HL-60/S4 treated with phorbol 12-myristate 13-acetate at 8.2 ng/mL for 4 days and 3 days (cell line): ENCODE results near the gene MYCN.
"Not testable (repeated sequence)": the region's sequence is repeated elsewhere in the genome, so short reads cannot be mapped to it uniquely, and the experiment has no call there.

Source experiments
- in situ Hi-C: fragments of 300-500 bp; cut with MboI; formaldehyde crosslinking; loops from 2 replicates; pipeline ENCODE4 v1.15.0; 2022; ENCODE audit warnings: low sequenced_read_pairs

MYCN gene

DNA sequence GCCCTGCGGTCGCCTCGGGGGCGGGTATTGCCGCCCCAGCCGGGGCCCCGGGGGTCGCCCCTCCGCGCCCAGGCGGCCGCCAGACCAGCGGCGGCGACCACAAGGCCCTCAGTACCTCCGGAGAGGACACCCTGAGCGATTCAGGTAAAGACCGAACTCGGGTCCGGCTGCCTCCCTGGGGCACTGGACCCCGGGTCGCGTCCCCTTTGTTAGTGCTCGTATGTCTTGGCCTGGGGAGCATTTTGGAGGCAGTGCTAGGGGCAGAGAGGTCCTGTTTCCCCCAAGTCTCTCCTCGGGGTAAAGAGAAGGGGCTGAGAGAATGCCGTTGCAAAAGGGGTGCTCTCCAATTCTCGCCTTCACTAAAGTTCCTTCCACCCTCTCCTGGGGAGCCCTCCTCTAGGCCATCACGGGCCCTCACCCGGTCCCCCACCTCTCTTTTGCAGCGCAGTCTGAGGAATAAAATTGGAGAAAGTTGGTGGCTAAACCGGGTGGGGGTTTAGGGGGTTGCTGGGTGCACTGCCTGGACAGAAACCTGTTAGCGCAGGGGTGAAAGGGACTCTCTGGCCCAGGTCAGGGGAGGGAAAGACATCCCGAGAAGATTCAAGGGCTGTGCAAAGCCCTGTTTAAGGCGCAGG, 2.5 kb downstream of the MYCN start:
- in situ Hi-C loops = no loop called here

DNA sequence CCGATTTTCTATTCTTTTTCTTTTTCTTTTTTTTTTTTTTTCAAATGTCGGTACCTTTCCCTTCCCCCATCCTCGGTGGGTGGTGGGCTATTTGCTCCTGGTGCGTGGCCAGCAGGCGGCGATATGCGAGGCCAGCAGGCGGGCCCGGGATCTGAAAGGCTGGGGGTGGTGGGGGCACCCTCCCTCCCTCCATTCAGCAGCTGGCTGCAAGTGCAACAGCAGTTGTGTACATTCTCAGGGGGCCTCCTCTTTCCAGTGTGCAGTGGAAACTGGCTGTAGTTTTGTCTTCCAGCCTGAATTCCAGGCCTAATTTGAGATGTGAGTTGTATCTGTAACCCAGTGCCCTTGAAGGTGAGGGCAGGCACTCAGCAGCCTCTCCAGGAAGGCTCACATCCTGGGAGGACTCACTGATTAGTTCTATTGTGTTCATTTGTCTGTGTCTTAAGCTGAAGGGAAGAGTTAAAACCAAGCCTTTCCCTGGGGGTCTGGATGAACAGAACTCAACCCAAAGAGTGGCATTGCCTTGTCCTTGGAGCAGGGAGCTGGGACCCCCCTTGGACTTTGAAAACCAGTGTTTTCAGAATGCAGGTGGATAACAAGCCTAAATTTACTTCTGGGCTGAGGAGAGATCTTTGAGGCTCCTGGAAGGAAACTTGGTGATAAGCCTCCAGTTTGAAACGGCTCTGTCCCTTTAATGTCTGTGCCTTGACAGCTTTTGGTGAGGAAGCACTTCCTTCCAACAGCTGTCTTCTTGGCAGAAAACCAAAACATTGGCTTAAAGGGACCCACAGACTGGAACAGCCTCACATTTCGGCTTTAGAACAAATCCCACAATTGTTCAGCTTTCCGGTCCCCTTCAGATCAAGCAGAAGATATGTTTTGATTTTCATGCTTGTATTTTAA, 3.3 kb downstream of the MYCN start:
- in situ Hi-C loops = no loop called here

DNA sequence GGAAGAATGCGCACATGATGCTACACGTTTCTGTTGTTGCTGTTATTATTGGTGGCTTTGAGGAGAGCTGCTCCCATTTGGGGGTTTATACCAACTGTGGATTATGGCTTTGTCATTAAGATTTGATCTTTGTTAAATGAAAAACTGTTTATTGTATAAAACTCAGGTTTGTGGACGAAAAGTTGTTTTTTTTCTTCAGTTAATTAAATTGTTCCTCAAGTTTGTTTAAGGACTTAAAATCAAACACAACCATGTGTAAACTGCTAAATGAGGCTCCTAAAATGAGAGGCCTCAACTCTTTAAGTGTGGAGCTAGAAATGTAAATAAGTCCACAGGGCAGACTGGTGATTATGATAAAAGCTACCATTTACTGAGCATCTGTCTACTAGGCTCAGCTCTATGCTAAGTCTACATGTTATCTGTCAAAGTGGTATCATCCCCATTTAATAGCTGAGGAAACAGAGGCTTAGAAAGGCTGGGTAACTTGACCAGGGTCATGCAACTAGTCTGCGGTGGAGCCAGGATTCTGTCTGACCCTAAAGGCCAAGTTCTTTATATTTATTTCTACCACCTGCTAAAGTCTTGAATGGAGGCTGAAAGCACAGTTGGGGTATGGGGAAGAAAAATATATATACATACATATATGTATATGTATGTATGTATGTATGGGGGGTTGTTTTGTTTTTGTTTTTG, 4.1 kb downstream of the MYCN start:
- in situ Hi-C loops = no loop called here

- in situ Hi-C loops = no loop called here
Observed at GRCh38 chr2:15945909-15946705, 5.8 kb downstream of the MYCN start.

DNA sequence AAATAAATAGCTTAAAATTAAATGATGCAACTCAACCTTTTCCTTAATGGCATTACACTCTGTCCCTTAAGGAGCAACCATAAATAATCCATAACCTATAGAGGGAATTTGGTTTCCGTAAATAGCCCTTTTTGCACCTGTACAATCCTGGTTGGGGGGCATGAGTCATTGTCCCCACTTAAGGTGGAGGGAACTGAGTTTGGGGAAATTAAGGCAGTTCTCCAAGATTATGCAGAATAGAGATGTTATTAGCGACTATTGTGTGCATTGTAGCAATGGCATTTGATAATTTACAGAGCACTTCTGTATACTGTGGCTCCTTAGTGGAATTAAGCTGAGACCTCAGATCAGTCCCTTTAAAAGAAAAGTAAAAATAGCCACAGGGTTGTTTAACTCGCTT, 6.6 kb downstream of the MYCN start:
- in situ Hi-C loops = no loop called here

GRCh38 chr2:15947431-15947830, 7.1 kb downstream of the MYCN start:
- in situ Hi-C loops = no loop called here

GRCh38 chr2:15948704-15948957, 8.3 kb downstream of the MYCN start:
- in situ Hi-C loops = no loop called here

GRCh38 chr2:15949126-15949525, 8.8 kb downstream of the MYCN start:
- in situ Hi-C loops = no loop called here

DNA sequence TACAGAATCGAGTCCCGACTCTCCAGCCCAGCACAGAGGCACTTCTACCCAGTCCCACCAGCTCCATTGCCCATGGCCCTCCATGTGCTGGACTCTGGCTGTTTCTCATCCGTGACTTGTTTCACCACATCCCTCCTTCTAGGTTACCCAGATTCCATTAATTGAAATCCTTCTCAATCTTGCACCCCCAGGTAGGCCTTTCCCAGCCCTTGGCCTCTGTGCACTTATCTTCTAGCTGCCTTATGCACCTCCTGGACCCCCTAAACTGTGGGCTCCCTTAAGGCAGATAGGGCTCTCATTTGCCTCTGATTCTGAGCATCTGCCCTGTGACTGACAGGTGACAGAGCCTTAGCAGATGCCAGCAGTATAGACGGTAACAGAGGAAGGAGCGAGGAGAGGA, 9.2 kb downstream of the MYCN start:
- in situ Hi-C loops = no loop called here

DNA sequence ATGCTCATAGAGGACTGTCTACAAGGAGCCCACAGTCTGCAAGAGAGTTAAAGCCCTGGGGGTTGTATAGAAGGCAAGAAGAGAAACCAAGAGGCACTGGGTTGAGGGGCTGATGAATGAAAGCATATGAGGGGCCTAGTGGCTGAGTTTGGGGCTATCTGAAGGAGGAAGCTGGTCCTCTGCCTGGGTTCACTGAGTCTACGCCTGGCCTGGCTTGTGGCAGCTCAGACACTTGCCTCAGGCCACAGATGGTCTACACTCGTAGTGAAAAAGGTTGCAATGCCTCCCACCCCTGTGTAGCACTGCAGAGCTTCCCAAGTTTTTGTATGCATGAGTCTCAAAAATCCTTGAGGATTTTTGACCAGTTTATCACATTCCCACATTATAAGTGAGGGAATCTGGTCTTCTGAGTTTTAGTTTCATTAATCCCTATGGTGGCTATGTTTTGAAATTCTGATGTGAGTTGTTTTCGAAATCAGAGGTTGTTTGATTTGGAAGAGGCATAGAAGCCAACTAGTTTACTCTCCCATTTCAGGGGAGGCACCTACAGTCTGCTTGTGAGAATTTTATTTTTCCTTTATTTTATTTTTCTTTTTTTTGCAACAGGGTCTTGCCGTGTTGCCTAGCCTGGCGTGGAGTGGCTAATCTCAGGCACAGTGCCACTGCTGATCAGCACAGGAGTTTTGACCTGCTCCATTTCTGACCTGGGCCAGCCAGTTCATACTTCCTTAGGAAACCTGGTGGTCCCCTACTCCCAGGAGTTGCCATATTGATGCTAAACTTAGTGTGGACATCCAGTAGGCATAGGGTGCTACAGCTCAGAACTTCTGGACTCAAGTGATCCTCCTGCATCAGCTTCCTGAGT, 10.0 kb downstream of the MYCN start:
- in situ Hi-C loops = no loop called here

- in situ Hi-C loops = not testable (repeated sequence)
Observed at GRCh38 chr2:15951936-15952335, 11.6 kb downstream of the MYCN start.

GRCh38 chr2:15952451-15953146, 12.2 kb downstream of the MYCN start:
- in situ Hi-C loops = no loop called here

GRCh38 chr2:15953147-15953630, 12.8 kb downstream of the MYCN start:
- in situ Hi-C loops = no loop called here

DNA sequence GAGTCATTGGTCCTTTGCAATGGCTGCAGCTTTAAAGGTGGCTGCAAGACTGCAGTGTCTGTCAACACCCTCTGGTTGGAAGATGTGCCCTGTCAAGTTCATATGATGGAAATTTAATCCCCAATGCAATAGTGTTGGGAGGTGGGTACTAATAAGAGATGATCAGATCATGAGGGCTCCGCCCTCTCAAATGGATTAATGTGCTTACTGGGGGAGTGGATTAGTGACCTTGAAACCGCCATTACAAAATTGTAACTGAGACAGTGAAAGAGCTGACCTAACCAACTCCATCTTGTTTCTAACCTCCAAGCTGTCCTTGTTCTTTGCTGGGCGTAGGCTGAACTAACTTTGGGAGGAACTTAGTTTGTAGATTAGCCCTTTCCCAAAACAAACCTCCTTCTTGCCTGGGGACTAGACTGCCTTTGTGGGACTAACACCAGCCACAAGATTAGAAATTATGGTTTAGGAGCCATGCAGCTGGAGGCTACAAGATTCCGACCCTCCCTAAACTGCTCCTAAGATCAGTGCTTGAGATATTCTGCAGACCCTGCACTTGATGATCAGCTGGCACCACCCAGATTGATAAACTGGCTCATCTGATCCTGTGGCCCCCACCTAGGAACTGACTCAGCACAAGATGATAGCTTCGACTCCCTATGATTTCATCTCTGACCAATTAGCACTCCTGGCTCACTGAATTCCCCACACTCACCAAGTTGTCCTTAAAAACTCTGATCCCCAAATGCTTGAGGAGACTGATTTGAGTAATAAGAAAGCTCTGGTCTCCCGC, 13.7 kb downstream of the MYCN start:
- in situ Hi-C loops = no loop called here

- in situ Hi-C loops = no loop called here
Observed at GRCh38 chr2:15954761-15955160, 14.4 kb downstream of the MYCN start.

DNA sequence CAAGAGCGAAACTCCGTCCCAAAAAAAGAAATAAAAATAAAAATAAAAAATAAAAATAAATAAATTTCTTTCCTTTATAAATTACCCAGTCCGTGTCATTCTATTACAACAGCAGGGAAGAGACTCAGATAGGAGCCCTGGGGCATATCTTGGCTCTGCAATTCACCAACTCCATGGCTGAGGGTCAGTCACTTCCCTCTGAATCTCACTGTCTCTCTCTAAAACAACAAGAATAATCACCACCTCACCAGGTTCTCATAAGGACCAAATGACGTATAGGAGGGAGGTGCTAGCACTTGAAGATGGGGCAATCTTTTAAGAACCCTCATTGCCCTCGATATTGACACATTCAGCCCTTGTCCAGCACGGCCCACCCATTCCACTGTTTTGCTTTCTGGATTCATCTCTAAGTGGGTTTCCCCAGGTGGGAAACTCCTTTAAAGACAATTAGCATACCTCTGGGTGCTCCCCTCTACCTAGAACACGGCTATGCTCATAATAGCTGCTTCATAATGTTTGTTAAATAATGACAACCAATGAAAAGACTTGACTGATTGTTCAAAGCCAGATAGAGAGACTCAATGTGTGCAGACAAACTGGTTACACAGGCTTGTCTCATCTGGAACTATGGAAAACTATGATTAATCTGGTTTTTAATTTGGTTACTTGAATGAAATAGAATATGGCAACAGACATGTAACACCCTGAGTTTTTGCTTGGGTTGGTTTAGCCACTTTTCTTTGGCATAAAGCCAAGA, 15.1 kb downstream of the MYCN start:
- in situ Hi-C loops = no loop called here

DNA sequence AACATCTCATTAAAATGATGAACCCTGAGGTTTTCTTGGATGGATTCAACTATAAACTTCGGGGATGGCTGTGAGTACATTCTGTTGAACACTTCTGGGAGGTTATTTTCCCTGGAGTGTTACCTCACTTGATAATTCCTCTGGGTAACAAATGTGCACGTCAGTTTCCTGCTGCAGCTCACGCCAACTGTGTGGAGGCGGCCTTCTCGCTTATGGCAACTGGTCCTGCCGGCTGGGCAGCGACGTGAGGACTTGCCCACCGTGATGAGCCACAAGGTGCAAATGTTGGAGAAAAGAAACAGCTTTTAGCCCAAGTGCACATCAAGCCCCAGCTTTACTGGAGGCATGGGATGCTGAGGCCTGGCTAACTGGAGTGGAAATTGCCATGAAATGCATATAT, 15.9 kb downstream of the MYCN start:
- in situ Hi-C loops = no loop called here
